Measurements from ENCODE around the gene KASH5. TPM values are rescaled to one million over a fixed set of nuclear protein-coding genes. Genes with fewer than 3 reads are reported as not detected.

Gene KASH5
- polyA plus RNA-seq, 10 donors = 0.05 to 0.50 (median 0.19) TPM; not detected in 6

GRCh38 chr19:49421039-49421877 is 33.2 kb downstream of the KASH5 start:
- peak in 2 of 3 donors; percentile 69 to 84 for DNase-seq

DNA sequence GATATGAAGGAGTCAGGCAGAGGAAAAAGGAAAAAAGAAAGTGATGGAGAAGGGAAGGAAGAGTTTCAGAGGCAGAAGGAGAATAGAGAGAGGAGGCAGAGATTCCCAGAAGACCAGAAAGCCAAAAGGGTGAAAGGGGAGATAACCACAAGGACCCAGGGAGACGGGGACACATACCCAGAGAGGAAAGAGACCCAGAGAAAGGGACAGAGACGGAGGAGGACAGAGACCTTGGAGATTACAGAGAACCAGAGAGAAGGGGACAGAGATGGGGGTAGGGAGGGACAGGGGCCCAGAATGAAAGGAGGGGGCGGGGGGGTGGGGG is 33.8 kb downstream of the KASH5 start:
- DNase-seq = no peak

DNA sequence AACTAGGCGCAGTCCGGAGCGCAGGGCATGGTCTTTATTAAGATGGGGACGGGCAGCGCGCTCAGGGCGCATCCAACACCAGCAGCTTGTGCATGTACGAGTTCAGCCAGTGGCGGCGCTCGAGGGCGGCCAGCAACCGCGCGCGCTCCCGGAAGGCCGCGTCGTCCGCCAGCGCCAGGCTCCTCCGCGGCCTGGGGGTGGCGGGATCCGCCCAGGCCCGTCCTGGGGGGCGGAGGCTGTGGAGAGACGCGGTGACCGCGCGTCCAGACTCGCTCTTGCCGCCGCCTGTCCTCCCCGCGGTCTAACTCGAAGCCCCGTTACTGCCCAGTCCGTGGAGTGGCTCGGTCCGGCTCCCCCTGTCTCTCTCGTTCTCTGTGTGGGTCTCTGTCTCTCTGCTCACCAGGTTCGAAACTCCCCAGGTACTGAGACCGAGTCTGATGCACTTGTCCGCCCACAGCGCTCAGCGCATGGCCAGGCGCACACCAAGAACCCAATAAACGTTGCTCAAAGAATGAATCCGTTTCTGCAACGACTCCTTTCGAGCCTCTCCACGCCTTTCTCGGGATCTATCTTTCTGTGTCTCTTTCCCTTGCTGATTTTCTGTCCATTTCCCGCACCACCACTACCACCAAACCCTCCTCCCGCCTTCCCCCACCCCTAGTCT is 34.5 kb downstream of the KASH5 start:
- peak in 1 of 3 donors; percentile 59 for DNase-seq

DNA sequence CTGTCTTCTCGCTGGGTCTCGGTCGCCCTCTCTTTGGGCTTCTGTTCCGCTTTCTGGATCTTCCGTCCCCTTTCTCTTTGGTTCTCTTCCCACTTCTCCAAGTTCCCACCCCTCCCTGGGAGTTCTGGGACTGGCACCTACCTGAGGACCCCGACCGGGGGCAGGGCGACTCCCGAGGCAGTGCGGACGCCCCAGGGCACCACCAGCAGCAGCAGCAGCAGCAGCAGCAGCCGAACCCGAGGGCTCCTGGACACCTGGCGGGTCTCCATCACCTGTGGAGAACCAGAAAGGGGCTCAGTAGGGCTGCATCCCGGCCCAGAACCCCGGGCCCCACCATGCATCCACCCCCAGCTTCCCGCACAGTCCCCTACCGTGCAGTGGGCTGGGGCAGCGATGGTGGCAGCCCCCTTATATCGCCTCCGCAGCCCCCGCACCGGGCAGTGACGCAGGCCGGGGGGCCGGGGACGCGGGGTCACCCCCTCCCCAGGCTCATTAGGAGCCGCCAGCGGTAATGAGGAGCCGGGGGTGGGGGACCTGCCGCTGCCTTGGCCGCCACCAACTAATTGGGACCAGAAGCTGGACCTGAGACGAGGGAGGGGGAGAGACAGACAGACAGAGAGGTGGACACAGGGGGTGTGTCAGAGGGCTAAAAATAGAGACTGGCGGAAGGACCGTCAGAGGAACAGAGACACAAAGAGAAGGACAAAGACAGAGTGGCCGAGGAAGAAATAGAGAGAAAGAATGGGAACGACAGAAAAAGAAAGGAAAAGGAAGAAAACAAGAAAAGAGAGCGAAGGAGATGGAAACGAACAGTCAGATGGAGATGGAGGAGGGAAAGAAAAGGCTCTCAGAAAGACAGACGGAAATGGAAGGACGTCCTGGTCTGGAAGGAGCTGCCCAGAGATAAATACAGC is 35.3 kb downstream of the KASH5 start, which contains the start of gene PTH2:
PTH2 (minus strand) TSS at position 371 of the 914 bp plus-strand sequence; CDS start at position 269, 102 bp downstream.
- no peak for DNase-seq

- DNase-seq = no peak
Measured at GRCh38 chr19:49423985-49424303, 35.9 kb downstream of the KASH5 start.

GRCh38 chr19:49425178-49425577 is 37.1 kb downstream of the KASH5 start, which contains the start of gene GFY:
GFY (plus strand) TSS chr19:49425388; CDS start chr19:49426431, 1,043 bp downstream.
- no peak for DNase-seq

DNA sequence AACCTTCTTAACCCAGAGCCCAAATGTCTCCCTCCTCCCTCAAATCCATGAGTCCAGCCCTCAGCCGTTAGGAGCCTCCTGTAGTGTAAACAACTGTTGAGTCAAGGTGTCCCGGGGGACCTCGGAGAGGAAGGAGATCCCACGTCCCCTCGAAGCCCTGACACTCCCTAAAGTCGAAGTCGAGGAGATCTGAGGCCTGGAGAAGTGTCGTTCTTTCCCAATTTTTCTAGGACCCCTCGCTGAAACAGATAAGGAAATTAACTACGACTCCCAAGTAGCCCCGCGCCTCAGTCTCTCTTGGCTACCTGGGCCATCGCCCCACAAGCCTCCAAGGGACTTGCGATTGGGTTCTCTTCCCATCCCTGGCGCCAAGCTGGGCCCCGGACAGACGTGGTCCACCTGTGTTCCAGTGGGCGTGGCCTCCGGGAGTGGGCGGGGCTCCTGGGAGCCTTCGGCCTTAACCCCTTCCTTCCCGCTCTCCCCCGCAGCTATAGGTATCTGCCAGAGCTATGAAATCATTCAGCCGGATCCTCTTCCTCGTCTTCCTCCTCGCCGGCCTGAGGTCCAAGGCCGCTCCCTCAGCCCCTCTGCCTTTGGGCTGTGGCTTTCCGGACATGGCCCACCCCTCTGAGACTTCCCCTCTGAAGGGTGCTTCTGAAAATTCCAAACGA is 38.0 kb downstream of the KASH5 start:
- DNase-seq = no peak

- no peak for DNase-seq
Measured at GRCh38 chr19:49427339-49427738, 39.3 kb downstream of the KASH5 start.

GRCh38 chr19:49427855-49428546 is 40.0 kb downstream of the KASH5 start:
- DNase-seq = no peak

DNA sequence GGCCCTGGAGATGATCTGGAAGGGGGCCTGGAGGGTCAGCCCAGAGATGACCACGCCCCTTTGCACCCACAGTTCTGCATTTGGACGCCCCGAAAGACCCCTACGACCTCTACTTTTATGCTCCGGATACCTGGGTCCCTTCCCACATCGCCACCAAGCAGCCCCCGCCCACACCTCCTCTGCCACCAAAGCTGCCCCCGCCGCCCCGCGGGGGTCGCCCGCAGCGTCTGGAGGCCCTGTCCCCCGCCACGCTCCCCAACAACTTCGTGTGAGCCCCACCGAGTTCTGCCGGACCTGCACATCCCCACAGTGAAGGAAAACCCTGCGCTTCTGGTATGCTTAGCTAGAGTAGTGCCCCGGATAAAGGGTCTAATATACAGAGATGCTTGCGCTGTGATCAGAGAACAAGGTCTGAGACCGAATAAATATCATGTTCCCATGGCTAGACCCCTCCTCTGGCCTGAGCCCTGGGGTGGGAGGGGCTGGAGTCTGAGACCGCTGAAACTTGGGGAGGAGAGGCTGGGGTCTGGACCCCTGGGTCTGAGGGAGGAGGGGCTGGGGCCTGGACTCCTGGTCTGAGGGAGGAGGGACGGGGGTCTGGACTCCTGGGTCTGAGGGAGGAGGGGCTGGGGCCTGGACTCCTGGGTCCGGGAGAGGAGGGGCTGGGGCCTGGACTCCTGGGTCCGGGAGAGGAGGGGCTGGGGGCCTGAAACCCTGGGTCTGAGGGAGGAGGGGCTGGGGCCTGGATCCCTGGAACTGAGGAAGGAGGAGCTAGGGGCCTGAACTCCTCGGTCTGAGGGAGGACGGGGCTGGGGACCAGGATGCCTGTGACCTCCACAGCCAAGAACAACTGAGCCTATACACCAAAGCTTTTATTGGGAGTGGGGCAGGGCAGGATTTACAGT is 40.8 kb downstream of the KASH5 start:
- DNase-seq = no peak

DNA sequence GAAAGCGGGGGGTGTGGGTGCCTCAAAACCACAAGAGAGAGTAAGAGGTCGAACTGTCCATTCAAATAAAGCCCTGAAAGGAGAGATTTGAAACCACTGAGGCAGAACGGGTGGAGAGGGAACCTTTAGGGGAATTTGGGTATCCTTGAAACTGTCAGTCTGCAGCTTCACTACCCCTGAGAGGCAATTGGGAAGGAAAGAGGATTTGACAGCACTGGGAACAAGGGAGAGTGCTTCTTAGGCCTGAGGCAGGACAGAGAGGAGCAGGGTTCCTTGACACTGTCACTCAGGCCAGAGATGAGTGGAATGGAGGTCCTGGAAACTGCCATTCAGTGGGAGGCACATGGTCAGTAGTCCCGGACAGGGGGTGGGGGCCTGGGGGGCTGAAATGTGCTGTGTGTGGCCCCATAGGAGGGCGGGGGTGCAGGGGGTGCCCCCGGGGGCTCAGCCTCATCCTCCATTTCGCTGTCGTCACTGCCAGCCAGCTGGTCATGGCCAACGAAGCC is 42.2 kb downstream of the KASH5 start:
- no peak for DNase-seq

DNA sequence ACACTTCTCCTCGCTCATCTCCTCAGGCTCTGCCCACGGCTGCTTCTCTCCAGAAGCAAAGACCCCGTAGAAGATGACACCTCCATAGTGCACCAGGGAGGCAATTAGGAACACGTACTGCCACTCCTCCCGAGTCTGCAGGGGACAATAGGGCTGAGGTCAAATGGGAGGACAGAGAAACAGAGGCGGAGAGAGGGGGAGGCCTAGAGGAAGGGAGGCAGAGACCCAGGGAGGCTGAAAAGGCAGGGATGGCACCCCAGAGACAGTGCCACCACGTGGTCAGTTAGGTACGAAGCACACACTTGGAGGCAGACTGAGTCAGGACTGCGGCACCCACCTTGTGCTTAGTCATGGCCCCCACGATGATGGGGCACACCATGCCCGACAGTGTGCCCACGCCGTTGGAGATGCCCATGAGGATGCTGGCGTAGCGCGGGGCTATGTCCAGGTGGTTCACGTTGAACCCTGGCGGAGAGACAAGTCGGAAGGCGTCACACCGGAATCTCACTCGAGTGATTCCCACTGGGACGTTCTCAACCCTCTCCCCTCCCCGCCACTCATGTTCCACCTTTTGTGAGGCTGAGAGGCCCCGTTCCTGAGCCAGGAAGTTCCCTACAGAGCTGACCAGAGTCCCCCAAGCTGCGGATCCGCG is 42.8 kb downstream of the KASH5 start:
- no peak for DNase-seq

DNA sequence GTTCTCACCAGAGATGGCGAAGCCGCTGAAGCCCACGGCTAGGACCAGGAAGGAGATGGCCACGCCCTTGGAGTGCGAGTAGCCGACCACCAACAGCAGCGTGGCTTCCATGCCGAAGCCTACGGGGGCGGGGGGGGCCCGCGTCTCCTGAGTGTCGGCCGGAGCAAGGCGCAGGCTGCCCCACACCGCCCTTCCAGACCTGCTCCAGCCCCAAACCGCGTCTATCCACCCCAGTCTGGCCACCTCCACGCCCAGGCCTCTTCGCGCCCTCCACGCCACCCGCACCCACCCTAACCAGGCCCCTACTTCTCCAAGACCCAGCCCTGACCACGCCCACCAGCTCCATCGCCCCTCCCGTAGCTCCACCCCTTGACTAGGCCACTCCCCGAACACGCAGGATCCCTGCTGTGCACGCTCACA is 43.3 kb downstream of the KASH5 start:
- no peak for DNase-seq

DNA sequence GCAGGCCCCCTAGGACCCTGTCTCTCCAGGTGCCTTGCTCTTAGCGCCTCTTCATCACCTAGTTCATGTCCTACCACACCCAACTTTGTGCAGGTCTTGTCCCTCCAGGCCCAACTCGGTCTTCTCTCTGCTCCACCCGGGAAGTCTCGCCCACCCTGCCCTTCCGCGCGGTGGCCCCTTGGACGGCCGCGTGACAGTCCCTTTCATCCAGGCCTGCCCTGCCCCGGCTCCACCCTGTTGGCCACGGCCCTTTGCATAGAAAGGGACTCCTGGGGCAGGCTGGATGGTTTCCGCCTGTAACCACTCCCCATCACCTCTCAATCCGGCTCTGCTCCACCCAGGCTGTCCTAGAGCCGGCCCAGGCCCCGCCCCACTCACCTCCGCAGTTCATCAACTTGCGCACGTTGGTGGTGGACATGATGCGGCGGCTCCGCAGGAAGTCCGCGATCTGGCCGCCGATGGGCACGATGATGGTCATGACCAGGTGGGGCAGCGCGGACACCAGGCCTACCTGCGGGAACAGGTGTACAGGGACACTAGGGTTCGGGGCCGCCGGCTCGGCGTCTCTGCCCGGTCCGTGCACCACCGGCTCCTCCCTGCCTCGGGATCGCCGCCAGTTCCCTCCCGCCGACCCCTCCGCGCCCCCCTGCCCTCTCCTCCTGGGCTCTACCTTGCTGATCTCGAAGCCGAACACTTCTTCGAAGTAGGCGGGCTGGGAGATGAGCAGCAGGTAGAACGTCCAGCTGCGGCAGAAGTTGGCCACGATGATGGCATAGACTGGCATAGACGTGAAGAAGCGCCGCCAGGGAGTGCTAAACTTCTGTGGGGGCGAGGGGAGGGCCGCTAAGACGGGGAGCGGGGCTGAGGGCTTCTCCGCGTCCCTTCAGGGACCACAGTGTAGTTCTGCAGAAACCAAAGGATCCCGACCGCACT is 44.4 kb downstream of the KASH5 start:
- DNase-seq = no peak

GRCh38 chr19:49433240-49433901 is 45.3 kb downstream of the KASH5 start:
- DNase-seq = no peak

DNA sequence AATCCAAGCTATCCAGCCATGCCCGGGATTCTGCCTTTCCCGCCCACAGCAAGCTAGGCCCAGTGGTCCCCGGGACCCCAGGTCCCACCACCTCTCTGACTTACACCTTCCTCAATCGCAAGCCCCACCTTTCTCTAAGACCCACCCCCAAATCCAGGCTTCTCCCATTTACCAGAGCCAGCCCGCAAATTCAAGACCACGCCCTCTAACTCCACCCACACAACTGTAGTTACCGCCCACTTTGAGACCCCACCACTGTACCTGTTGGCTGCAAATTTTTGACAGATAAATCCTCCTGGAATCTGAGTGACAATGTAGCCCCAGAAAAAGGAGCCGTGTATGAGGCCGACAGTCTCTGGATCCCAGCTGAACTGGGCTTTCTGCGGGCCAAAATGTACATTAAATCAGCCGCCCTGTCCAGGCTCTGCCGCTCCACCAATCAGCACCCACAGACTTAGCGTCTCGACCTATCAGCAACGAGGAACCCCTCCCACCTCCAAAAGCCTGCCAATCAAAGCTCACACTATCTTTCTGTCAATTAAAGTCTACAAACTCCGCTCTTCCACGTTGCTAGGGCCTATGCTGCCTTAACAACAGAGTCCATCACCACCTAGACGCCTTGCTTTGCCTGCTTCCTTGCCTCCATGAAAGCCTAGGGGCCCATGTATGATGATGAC is 47.0 kb downstream of the KASH5 start:
- DNase-seq = no peak

GRCh38 chr19:49435670-49436069 is 47.6 kb downstream of the KASH5 start:
- no peak for DNase-seq
